Spleen (tissue), 11 donors: ENCODE data around the gene BNC2. TPM values are rescaled to one million over a fixed set of nuclear protein-coding genes. Genes with fewer than 3 reads are reported as not detected.

ENCODE experiments used
- DNase-seq: peaks from one replicate; pipeline ENCODE4 v3.0.0-alpha.2; 2020
- H3K27ac ChIP-seq, 8 donors: fragments of 200-600 bp; sonication (generic) in 7 of 8; 1 replicate in 4 of 8; 2 replicates in 4 of 8; pipeline versions ENCODE4 v1.5.0 to v1.8.0; 2016 to 2021; ENCODE audit warnings: inconsistent platforms in 4 of 8, mild to moderate bottlenecking in 4 of 8, moderate library complexity in 1 of 8
- H3K27me3 ChIP-seq, 7 donors: fragments of 200-600 bp; sonication (generic) in 6 of 7; replicated peaks in 1 of 7; 1 replicate in 4 of 7; 2 replicates in 3 of 7; pipeline versions ENCODE4 v1.5.0 to v1.8.0; 2016 to 2021; ENCODE audit warnings: inconsistent platforms in 3 of 7, mild to moderate bottlenecking in 1 of 7
- H3K36me3 ChIP-seq, 6 donors: fragments of 200-600 bp; sonication (generic) in 5 of 6; 1 replicate in 4 of 6; 2 replicates in 2 of 6; pipeline versions ENCODE4 v1.5.0 to v1.8.0; 2016 to 2021; ENCODE audit warnings: inconsistent platforms in 2 of 6
- H3K4me1 ChIP-seq, 6 donors: fragments of 200-600 bp; sonication (generic) in 5 of 6; 1 replicate in 3 of 6; 2 replicates in 3 of 6; pipeline versions ENCODE4 v1.5.0 to v1.8.0; 2016 to 2021; ENCODE audit warnings: inconsistent platforms in 3 of 6
- H3K4me3 ChIP-seq, 8 donors: fragments of 200-600 bp; sonication (generic) in 7 of 8; 1 replicate in 4 of 8; 2 replicates in 4 of 8; pipeline versions ENCODE4 v1.5.0 to v1.8.0; 2016 to 2021; ENCODE audit warnings: inconsistent platforms in 4 of 8, mild to moderate bottlenecking in 4 of 8, moderate library complexity in 2 of 8
- H3K9me3 ChIP-seq, 8 donors: fragments of 200-600 bp; sonication (generic) in 7 of 8; 1 replicate in 4 of 8; 2 replicates in 4 of 8; pipeline versions ENCODE4 v1.5.0 to v1.8.0; 2016 to 2021; ENCODE audit warnings: inconsistent platforms in 4 of 8
- CTCF ChIP-seq, 11 experiments: fragments of 200-600 bp in 7 of 11; fragments of 450-650 bp in 4 of 11; sonication (generic) in 4 of 11; IDR thresholded peaks in 8 of 11; conservative IDR thresholded peaks in 3 of 11; 1 replicate in 7 of 11; 2 replicates in 4 of 11; pipeline versions ENCODE4 v1.4.0 to v1.8.0; 2016 to 2021; ENCODE audit warnings: antibody characterized with exemption in 11 of 11, inconsistent platforms in 4 of 11, mild to moderate bottlenecking in 1 of 11
- POLR2A ChIP-seq, 3 donors: fragments of 450-650 bp; IDR thresholded peaks; one replicate each; pipeline ENCODE4 v1.5.1; 2017; ENCODE audit warnings: antibody characterized with exemption in 3 of 3, mild to moderate bottlenecking in 1 of 3
- POLR2AphosphoS5 ChIP-seq, 3 donors: sonication (generic); formaldehyde crosslinking; IDR thresholded peaks; one replicate each; pipeline ENCODE4 v1.5.1; 2017; ENCODE audit warnings: antibody characterized with exemption in 3 of 3
- WGBS, 5 donors: extraction: QIAGEN DNeasy Blood & Tissue Kit in 3 of 5; methylation state at CpG; one replicate each; pipeline versions ENCODE4 v1.1.5 to v1.1.7; 2013 to 2018; 5-methylcytosine and 5-hydroxymethylcytosine counted together
- intact Hi-C: fragments of 100-400 bp; cut with DNase I; formaldehyde crosslinking; loops from one replicate; pipeline ENCODE4 v1.15.0; 2023; ENCODE audit warnings: low total_unique reads
- polyA plus RNA-seq, 3 donors: library from polyadenylated mRNA; stranded (reverse); fragments of 200-250 nt; gene quantifications; one replicate each; pipeline ENCODE4 v1.2.1, GENCODE V29; 2013
- total RNA-seq, 7 donors: library from RNA; depleted of rRNA in 3 of 7; stranded (reverse); fragments of >200 nt in 3 of 7; fragmentation: NEBNext Ultra II Directional in 4 of 7; extraction: Animal tissue kit (Norgen Biotek cat#: 25700) in 4 of 7; gene quantifications; one replicate each; pipeline versions ENCODE4 v1.1.0 to v1.2.1, GENCODE V29; 2016 to 2021
- donor health status: healthy with polysubstance abuse.
- donor health status: DM: no; HTN: no; CAD: no; lungs with moderate emphysema.
- donor health status: DM: no; HTN: no; CAD: no.
- donor health status: Bipolar disorder and iron deficiency.
- donor health status: healthy.
- donor health status: DM: no; HTN: no; CAD: no.
- donor health status: DM: yes; HTN: yes; CAD: no.

Gene BNC2
- total and polyA plus RNA-seq, 10 donors = 0.07 to 4.3 (median 1.3) TPM

- no peak for DNase-seq
- Histone ChIP-seq H3K36me3 (no peaks in the 10 kb centered on the region), H3K9me3 (no peaks in the 10 kb centered on the region), H3K4me3 (no peak overlapping the region), H3K27me3 (no peaks in the 10 kb centered on the region), H3K4me1 (no peaks in the 10 kb centered on the region), H3K27ac (no peak overlapping the region)
- TF ChIP-seq POLR2AphosphoS5 (IDR thresholded peaks at IDR 0.05) (no peak), CTCF (IDR thresholded peaks at IDR 0.05 in 8 of 11, conservative IDR thresholded peaks at IDR 0.05 in 3 of 11) (no peak), POLR2A (IDR thresholded peaks at IDR 0.05) (no peak)
- 66 to 74% (median 70%) methylated on average over 11 of the region's 11 CpGs for WGBS, 5 donors
- intact Hi-C loops = no loop called here
Measured at GRCh38 chr9:16575142-16575985, 295.1 kb downstream of the BNC2 start.

- Histone ChIP-seq H3K4me1 (no peaks in the 10 kb centered on the region), H3K9me3 (no peaks in the 10 kb centered on the region), H3K36me3 (no peaks in the 10 kb centered on the region), H3K4me3 (no peak overlapping the region), H3K27me3 (no peaks in the 10 kb centered on the region), H3K27ac (no peak overlapping the region)
- WGBS, 5 donors = 68 to 77% (median 70%) methylated on average over 5 of the region's 5 CpGs
- no peak for DNase-seq
- intact Hi-C loops = no loop called here
- TF ChIP-seq POLR2A (IDR thresholded peaks at IDR 0.05) (no peak), POLR2AphosphoS5 (IDR thresholded peaks at IDR 0.05) (no peak), CTCF (IDR thresholded peaks at IDR 0.05 in 8 of 11, conservative IDR thresholded peaks at IDR 0.05 in 3 of 11) (no peak)
Measured at GRCh38 chr9:16572005-16572734, 298.3 kb downstream of the BNC2 start.

GRCh38 chr9:16571127-16571802 lies 299.2 kb downstream of the BNC2 start:
- no peak overlapping the region for H3K4me3 ChIP-seq
- no peak overlapping the region for H3K27ac ChIP-seq
- DNase-seq = no peak
- intact Hi-C loops = no loop called here
- H3K9me3 ChIP-seq = no peaks in the 10 kb centered on the region
- H3K36me3 ChIP-seq = no peaks in the 10 kb centered on the region
- WGBS, 5 donors = 76 to 92% (median 83%) methylated on average over 7 of the region's 7 CpGs
- no peak for TF ChIP-seq CTCF (IDR thresholded peaks at IDR 0.05 in 8 of 11, conservative IDR thresholded peaks at IDR 0.05 in 3 of 11)
- no peak for TF ChIP-seq POLR2AphosphoS5 (IDR thresholded peaks at IDR 0.05)
- no peak for TF ChIP-seq POLR2A (IDR thresholded peaks at IDR 0.05)
- no peaks in the 10 kb centered on the region for H3K4me1 ChIP-seq
- H3K27me3 ChIP-seq = no peaks in the 10 kb centered on the region
